Skin of body (tissue), 2 donors: ENCODE results near the gene GSTA5. TPM values are rescaled to one million over a fixed set of nuclear protein-coding genes. Genes with fewer than 3 reads are reported as not detected.
"Not testable (repeated sequence)": the region's sequence is repeated elsewhere in the genome, so short reads cannot be mapped to it uniquely, and the experiment has no call there.

Source experiments
- DNase-seq: peaks from one replicate; lab custom pipeline; 2025; lab: John Stamatoyannopoulos, UW
- total RNA-seq: library from RNA; depleted of rRNA; stranded (reverse); fragments of >200 nt; gene quantifications from one replicate; pipeline ENCODE4 v1.2.3, GENCODE V29; 2014

GSTA5 gene
- total RNA-seq, 1 donor from 2014 or later: not detected

DNA sequence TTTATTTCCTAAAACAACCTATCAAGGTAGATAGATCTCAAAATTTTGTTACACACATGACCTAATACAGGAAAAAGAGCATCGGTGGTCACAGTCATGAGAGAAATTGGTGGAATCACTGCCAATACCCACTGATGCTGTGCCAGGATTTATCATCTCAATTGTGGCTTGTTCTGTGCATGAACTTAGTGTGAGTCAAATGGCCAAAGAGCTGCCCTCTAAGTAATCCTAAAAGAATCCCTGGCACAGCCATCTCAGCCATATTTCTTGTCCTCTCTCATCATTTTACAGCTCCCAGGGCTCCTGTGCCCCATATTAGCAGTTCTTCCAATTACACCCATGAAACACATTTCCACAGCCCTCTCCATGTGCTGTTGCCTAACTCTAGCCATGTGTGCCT lies 6.1 kb downstream of the GSTA5 start:
- DNase-seq: no peak

DNA sequence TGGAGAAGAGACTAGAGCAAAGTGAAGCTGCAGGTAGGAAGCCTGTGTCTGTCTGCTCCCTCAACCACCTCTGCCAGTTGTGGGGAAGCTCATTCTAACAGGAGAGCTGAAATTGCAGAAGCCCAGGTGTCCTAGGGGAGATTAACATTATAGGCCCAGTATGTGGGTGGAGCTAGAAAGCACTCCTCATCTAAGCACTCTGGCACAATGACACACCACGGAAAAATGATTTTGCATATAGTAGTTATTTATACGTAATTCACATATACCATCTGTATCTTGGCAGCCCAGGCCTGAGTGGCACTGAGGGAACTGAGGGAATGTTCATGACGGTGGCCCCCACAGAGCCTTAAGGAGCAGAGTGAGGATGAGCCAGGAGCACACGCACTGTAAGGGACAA lies 9.7 kb downstream of the GSTA5 start:
- DNase-seq: not testable (repeated sequence)

DNA sequence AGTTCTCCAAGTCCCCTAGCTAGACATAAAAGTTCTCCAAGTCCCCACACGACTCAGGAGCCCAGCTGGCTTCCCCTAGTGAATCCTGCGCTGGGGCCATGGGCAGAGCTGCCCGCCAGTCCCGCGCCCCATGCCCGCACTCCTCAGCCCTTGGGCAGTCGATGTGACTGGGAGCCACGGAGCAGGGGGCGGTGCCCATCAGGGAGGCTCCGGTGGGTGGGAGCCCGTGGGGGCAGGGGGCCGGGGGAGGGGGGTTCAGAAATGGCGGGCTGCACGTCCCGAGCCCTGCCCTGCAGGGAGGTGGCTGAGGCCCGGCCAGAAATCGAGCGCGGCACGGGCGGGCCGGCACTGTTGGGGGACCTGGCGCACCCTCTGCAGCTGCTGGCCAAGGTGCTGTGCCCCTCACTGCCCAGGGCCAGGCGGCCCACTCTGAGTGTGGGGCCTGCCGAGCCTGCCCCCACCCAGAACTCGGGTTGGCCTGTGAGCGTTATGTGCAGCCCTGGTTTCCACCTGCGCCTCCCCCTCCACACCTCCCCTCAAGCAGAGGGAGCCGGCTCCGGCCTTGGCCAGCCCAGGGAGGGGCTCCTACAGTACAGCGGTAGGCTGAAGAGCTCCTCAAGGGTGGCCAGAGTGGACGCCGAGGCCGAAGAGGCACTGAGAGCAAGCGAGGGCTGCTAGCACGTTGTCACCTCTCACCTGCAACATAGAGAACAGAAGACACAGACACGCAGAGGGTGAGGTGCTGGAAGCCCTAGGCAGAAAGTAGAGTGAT lies 11.4 kb downstream of the GSTA5 start:
- no peak for DNase-seq

GRCh38 chr6:52828621-52829020 lies 12.0 kb downstream of the GSTA5 start:
- DNase-seq: not testable (repeated sequence)

DNA sequence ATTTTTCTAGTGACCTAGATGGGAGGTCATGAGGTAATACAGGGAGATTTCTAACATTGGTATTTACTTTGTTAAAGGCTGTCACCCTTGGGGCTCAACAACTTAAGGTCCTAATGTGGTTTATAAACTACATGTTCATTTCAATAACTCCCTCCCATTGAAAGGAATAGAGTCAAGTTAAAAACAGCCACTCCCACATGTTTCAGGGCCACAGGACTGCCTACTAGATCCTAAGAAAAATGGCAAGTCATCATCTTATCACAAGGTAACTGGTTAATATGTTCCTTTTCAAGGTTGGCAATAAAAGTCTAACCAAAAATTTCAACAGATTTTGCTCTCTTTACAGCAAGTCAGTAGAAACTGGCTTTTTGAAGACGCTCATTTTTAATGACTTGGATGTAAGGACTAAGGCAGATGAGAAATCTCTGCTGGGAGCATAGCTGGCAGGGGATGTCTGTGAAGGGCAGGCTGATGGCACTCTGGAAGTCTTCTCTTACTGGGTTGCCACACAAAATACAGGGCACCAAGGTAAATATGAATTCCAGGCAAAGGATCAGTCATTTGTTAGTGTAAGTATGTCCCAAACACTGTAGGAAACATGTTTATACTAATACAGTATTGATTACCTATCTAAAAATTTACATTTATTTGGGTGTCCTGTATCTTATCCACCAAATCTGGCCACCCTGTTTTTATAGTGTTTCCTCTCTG lies 13.4 kb downstream of the GSTA5 start:
- DNase-seq: not testable (repeated sequence)

GRCh38 chr6:52826513-52826912 lies 14.1 kb downstream of the GSTA5 start:
- DNase-seq: no peak

DNA sequence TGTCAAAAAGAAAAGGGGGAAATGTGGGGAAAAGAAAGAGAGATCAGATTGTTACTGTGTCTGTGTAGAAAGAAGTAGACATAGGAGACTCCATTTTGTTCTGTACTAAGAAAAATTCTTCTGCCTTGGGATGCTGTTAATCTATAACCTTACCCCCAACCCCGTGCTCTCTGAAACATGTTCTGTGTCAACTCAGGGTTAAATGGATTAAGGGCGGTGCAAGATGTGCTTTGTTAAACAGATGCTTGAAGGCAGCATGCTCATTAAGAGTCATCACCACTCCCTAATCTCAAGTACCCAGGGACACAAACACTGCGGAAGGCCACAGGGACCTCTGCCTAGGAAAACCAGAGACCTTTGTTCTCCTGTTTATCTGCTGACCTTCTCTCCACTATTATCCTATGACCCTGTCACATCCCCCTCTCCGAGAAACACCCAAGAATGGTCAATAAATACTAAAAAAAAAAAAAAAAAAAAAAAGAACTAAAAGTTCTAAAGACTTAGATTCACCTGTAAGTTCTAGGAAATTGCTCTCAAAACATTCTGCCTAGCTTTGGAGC lies 14.6 kb downstream of the GSTA5 start:
- not testable (repeated sequence) for DNase-seq

DNA sequence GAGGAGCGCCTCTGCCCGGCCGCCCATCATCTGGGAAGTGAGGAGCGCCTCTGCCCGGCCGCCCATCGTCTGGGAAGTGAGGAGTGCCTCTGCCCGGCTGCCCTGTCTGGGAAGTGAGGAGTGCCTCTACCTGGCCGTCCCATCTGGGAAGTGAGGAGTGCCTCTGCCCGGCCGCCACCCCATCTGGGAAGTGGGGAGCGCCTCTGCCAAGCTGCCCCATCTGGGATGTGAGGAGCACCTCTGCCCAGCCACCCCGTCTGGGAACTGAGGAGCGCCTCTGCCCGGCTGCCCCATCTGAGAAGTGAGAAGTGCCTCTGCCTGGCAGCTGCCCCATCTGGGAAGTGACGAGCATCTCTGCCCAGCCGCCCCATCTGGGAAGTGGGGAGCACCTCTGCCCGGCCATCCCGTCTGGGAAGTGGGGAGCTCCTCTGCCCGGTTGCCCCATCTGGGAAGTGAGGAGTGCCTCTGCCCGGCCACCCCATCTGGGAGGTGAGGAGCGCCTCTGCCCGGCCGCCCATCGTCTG lies 15.3 kb downstream of the GSTA5 start:
- not testable (repeated sequence) for DNase-seq

- no peak for DNase-seq
Observed at GRCh38 chr6:52821842-52822241, 18.8 kb downstream of the GSTA5 start.

- no peak for DNase-seq
Observed at GRCh38 chr6:52820198-52820597, 20.4 kb downstream of the GSTA5 start.

DNA sequence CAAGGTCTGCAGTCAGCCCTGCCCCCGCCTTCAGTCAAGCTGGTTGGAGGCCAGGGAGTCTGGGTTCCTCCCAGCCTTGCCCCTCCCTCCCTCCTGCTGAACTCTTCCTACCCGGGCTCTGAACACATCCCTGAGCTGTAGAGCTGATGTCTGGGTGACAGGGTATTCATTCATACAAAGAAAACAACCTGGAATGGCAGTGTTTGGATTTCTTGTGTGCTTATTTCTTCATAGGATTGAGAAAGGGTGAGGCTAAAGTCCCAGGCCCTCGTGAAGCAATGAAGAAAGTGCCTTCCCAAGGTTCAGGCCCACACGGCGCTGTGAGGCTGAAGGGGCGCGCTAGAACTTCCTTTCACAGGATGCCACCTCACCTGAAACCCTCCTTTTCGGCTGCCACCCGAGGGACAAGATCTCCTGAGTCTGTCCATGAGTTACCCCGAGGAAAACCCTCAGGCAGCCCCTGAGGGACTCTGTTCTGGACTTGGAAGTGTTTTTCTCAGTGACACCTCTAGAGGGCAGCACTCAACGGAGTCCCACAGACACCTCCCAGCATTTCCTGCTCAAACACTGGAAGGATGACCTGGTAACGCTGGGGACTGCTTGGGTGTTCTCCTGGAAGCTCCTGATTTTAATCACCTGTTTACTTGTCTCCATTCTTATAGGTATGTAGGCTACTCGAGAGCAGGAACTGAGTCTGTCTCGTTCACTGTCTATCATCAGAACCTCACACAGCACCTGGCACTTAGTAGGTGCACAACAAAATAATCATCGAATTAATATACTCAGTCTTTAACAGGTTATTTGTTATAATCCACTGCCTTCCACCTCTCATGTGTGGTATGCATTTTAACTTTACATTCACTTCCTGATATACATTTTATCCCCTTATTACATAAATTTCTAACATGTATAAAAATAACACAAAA lies 25.2 kb downstream of the GSTA5 start:
- DNase-seq: no peak

DNA sequence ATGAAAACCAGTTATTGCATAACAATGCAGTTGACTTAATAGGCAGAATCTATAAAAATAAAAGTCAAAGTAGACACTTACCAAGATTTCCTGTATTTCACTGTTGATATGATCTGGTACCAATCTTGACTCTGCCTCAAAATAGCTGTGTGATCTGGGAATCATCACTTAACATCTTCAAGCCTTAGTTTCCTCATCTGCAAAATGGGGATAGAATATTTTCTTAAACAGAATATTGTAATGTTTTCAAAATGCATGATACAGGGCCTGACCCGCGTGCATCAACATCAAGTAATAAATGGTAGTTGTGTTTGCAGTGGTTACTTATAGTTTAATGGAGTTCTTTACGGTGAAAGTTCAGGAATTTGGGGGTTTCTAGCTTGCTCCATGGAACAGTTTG lies 26.1 kb downstream of the GSTA5 start:
- DNase-seq: not testable (repeated sequence)

- not testable (repeated sequence) for DNase-seq
Observed at GRCh38 chr6:52809777-52810176, 30.8 kb downstream of the GSTA5 start.

DNA sequence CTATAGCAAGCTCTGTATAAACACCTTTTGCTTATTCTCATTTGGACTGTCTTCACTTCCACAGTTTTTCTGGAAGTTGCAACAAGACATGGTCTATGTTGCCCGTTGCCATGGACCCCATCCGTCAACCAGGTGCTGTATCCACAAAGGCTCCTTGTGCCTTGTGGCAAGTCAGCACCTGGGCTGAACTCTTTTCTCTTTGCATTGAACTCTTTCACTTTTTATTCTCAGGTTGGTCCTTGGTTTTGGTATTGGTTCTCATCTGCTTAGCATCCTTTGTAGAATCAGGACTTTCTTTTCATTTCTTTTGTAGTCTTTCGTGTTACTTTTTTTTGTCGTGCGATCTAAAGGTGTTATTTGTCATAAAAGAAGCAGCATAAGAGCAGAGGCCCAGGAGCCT lies 32.0 kb downstream of the GSTA5 start:
- no peak for DNase-seq

DNA sequence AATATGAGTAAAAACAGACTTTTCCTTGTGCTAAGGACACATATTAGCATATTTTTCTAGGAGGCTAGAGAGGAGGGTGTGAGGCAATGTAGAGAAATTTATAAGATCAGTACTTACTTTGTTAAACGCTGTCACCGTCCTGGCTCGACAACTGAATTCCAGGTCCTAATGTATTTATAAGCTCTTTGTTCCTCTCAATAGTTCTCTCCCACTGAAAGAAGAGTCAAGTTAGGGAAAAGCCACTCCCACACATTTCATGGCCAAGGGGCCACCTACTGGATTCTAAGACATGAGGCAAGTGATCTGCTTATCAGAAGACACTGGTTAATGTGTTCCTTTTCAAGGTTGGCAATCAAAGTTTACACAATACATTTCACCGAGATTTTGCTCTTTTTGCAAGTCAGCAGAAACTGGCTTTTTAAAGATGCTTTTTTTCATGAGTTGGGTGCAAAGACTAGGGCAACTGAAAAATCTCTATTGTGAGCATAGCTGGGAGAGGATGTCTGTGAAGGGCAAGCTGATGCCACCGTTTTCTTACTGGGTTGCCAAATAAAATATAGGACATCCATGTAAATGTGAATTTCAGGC lies 36.9 kb downstream of the GSTA5 start, which contains the start of gene GSTA1:
Gene GSTA1 (minus strand): TSS at position 149 of the 588 bp plus-strand sequence. CDS start 4,549 bp downstream, outside the sequence.
- not testable (repeated sequence) for DNase-seq

DNA sequence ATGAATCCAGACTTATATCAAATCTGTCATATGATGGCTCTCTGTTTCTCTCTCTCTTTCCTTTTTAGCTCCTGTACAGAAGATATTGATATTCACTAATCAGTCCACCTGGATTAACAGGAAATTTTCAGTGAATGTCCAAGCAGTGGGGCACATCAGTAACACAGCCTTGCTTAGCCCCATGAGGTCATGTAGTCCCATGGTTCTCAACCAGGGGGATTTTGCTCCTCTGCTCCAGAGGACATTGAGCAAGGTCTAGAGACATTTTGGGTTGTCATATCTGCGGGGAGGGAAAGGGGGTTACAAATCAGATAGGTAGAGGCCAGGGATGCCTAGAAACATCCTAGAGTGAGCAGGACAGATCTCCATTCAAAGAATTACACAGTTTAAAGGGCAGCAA lies 37.8 kb downstream of the GSTA5 start:
- DNase-seq: no peak

- DNase-seq: no peak
Observed at GRCh38 chr6:52801188-52801841, 39.3 kb downstream of the GSTA5 start.

GRCh38 chr6:52799272-52799671 lies 41.3 kb downstream of the GSTA5 start:
- DNase-seq: not testable (repeated sequence)

- DNase-seq: not testable (repeated sequence)
Observed at GRCh38 chr6:52794366-52794765, 46.2 kb downstream of the GSTA5 start.

DNA sequence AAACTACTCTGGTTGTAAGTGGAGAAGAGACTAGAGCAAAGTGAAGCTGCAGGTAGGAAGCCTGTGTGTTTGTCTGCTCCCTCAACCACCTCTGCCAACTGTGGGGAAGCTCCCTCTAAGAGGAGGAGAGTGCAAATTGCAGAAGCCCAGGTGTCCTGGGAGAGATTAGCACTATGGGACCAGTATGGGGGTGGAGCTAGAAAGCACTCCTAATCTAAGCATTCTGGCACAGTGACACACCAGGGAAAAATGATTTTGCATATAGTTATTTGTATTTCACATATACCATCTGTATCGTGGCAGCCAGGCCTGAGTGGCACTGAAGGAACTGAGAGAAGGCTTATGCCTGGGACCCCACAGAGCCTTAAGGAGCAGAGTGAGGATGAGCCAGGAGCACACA lies 49.8 kb downstream of the GSTA5 start:
- DNase-seq: no peak
